Stimulated activated CD4-positive, alpha-beta T cell treated with anti-CD3 and anti-CD28 coated beads, Interleukin-1b, Interleukin-23, amount 100 ng/mL, for 4 hours (primary cell): Measurements from ENCODE around the gene TMTC2.
"Not testable (repeated sequence)": the region's sequence is repeated elsewhere in the genome, so short reads cannot be mapped to it uniquely, and the experiment has no call there.

Source experiments
- DNase-seq, 2 donors: peaks; one replicate each; pipeline ENCODE4 v3.0.0-alpha.2; 2020; ENCODE audit warnings: low read depth in 2 of 2

Gene TMTC2

GRCh38 chr12:82788594-82788993 lies 101.9 kb downstream of the TMTC2 start:
- no peak for DNase-seq

GRCh38 chr12:82789674-82790073 lies 103.0 kb downstream of the TMTC2 start:
- DNase-seq: no peak

GRCh38 chr12:82793751-82794281 lies 107.1 kb downstream of the TMTC2 start:
- no peak for DNase-seq

- no peak for DNase-seq
These were observed 110.8 kb downstream of the TMTC2 start for GRCh38 chr12:82797480-82797879.

GRCh38 chr12:82800185-82800584 lies 113.5 kb downstream of the TMTC2 start:
- no peak for DNase-seq

GRCh38 chr12:82801951-82802610 lies 115.4 kb downstream of the TMTC2 start:
- DNase-seq: no peak

- no peak for DNase-seq
These were observed 116.5 kb downstream of the TMTC2 start for GRCh38 chr12:82803201-82803600.

- no peak for DNase-seq
These were observed 117.9 kb downstream of the TMTC2 start for GRCh38 chr12:82804601-82805000.

GRCh38 chr12:82805004-82805403 lies 118.3 kb downstream of the TMTC2 start:
- not testable (repeated sequence) for DNase-seq

- DNase-seq: no peak
These were observed 119.2 kb downstream of the TMTC2 start for GRCh38 chr12:82805812-82806497.

- no peak for DNase-seq
These were observed 120.5 kb downstream of the TMTC2 start for GRCh38 chr12:82807132-82807737.

- DNase-seq: no peak
These were observed 123.9 kb downstream of the TMTC2 start for GRCh38 chr12:82810568-82810967.

- no peak for DNase-seq
These were observed 130.7 kb downstream of the TMTC2 start for GRCh38 chr12:82817368-82817767.

- no peak for DNase-seq
These were observed 131.7 kb downstream of the TMTC2 start for GRCh38 chr12:82818271-82819035.

- DNase-seq: no peak
These were observed 139.8 kb downstream of the TMTC2 start for GRCh38 chr12:82826505-82826904.

GRCh38 chr12:82832096-82832495 lies 145.4 kb downstream of the TMTC2 start:
- no peak for DNase-seq

- DNase-seq: no peak
These were observed 146.3 kb downstream of the TMTC2 start for GRCh38 chr12:82832981-82833380.

- DNase-seq: no peak
These were observed 146.8 kb downstream of the TMTC2 start for GRCh38 chr12:82833481-82833880.

- no peak for DNase-seq
These were observed 148.5 kb downstream of the TMTC2 start for GRCh38 chr12:82835217-82835616.

GRCh38 chr12:82838131-82838551 lies 151.4 kb downstream of the TMTC2 start:
- DNase-seq: no peak

GRCh38 chr12:82838827-82839226 lies 152.1 kb downstream of the TMTC2 start:
- no peak for DNase-seq

- DNase-seq: no peak
These were observed 153.1 kb downstream of the TMTC2 start for GRCh38 chr12:82839796-82840195.
